ENCODE measurements around the gene FGL2.
"Not testable (repeated sequence)": the region's sequence is repeated elsewhere in the genome, so short reads cannot be mapped to it uniquely, and the experiment has no call there.

Gene FGL2, protein sequence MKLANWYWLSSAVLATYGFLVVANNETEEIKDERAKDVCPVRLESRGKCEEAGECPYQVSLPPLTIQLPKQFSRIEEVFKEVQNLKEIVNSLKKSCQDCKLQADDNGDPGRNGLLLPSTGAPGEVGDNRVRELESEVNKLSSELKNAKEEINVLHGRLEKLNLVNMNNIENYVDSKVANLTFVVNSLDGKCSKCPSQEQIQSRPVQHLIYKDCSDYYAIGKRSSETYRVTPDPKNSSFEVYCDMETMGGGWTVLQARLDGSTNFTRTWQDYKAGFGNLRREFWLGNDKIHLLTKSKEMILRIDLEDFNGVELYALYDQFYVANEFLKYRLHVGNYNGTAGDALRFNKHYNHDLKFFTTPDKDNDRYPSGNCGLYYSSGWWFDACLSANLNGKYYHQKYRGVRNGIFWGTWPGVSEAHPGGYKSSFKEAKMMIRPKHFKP

DNA sequence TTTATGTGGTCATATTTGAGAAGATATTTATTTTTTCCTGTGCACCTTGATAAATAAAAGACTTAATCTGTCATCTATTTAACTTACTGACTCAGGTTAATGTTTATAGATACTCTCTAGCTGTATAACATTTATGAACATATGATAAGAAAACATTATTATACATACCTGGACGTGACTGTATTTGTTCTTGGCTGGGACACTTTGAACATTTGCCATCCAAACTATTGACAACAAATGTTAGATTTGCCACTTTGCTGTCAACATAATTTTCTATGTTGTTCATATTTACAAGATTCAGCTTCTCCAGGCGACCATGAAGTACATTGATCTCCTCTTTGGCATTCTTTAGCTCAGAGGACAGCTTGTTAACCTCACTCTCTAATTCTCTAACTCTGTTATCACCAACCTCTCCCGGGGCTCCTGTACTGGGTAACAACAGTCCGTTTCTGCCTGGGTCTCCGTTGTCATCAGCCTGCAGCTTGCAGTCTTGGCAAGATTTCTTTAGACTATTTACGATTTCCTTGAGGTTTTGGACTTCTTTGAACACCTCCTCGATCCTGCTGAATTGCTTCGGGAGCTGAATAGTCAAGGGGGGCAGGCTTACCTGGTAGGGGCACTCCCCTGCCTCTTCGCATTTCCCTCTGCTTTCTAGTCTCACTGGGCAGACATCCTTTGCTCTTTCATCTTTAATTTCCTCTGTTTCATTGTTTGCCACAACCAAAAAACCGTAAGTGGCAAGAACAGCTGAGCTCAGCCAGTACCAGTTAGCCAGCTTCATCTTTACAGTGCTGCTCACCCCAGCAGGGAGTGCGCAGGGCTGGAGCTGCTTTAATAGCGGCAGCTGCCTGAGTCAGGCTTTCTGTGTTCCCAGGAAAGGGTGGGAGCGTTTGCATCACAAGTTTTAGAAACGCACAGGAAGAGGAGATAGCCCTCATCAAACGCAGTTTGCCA is at the start of gene FGL2:
FGL2 (minus strand) TSS at position 807 of the 954 bp plus-strand sequence; CDS start at position 781, 26 bp downstream.
- DNase-seq = peak; percentile 36

DNA sequence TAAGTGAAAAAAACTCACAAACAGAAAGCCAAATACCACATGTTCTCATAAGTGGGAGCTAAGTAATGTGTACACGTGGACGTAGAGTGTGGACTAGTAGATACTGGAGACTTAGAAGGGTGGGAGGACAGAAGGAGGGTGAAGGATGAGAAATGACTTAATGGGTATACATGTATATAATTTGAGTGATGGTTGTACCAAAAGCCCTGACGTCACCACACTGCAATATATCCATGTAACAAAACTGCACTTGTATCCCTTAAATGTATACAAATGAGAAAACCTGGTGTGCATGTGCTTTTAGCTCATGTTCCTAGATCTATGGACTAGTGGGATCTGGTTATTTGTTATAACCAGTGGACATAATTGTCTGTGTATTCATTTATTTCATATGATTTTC is 48.5 kb upstream of the FGL2 start:
- no peak for DNase-seq

DNA sequence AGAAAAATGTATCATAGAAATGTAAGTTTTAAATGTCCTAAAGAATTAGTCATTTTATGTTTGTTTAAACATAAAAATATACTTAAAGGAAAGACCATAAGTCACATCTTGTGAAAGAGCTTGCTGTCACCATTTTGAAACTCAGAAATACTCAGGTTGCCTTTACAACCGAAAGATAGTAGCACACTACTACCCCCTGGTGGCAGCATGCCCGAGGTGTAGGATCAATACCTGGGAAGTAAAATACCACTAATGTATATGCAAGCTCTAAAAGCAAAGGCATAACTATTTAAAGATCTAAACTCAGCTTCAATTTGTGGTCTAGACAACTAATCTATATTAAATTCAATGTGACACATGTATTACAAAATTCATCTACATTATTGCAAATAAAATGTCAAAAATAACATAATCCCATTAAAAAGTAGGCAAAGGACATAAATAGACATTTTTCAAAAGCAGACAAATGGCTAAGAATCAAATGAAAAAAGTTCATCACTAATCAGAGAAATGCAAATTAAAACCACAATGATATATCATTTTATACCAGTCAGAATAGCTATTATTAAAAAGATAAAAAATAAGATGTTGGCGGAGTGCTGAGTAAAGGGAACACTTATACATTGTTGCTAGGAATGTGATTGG is 47.7 kb upstream of the FGL2 start:
- peak; percentile 89 for DNase-seq

DNA sequence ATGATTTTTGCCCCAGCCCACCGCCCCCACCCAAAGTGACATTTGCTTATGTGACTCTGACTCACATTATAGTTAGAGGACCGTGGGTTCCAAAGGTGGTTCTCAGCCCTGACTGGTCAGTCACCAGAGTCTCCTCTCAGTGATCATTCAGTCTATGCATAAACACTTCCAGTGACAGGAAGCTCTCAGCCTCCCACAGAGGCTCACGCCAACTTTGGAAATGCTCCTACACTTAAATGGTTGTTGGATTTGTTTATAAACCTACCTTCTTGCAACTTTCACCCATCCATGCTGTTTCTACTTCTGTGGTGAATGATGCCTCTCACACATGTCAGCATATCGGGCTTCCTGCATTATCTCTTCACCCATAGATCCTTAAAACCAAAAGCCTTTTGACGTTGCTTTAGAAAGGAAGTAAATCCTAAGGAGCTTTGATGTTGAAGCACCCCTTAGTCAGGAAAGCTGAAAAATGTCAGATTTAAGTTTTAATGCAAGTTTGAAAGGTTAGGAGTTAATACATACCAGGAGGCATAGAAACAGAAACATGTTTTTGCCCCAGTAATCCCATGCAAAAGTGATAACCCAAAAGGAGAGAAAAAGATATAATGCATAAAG is 46.5 kb upstream of the FGL2 start:
- no peak for DNase-seq

DNA sequence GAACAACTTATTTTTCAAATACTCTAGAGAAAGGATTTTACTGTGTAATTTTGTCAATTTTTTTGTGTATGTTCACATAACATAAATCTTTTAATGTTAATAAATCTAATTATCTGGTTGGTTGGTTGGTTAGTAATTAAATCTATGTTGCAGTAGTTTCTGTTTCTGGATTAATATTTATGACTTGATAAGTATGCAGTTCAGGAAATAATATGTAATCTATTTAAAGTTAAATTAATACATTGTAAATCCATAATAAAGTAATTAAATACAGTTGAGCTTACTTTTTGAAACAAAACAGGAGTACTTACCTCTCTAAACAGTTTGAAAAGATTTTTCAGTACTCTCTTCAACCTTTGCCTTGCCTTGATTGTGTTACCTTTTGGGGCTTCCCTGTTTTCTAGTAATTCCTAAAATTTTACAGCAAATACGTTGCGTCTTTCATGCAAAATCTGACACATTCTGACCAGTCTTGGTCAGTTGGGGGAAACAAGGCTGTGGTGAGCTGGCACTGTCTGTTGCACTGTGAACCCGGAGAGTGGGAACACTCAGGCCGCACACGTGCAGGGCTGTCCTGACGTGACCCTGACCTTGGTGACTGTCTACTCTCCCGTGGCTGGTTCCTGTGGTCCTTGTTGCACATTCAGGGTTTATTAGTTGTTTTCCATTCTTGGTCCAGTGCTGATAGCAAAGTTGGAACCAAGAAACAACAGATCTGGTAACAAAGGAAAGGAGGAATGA is 45.6 kb upstream of the FGL2 start:
- no peak for DNase-seq

DNA sequence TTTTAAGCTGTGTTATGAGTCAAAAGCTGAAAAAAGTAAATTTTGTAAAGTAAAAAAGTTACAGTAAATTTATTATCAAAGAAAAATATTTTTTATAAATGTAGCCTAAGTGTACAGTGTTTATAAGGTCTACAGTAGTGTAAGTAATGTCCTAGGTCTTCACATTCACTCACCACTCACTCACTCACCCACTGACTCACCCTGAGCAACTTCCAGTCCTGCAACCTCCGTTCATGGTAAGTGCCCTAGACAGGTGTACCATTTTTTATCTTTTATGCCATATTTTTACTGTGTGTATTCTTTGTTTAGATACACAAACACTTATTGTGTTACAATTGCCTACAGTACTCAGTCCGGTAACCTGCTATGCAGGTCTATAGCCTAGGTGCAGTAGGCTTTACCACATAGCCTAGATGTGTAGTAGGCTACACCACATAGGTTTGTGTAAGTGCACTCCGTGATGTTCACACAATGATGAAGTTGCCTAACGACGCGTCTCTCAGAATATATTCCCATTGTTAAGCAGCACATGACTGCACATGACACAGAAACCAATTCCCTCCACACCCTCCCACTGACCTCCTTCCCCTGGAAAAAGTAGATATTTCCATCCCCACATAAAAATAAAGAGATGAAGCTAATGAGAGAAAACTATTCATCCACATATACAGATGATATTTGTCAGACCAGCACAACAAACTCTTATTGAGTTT is 44.8 kb upstream of the FGL2 start:
- DNase-seq = no peak

DNA sequence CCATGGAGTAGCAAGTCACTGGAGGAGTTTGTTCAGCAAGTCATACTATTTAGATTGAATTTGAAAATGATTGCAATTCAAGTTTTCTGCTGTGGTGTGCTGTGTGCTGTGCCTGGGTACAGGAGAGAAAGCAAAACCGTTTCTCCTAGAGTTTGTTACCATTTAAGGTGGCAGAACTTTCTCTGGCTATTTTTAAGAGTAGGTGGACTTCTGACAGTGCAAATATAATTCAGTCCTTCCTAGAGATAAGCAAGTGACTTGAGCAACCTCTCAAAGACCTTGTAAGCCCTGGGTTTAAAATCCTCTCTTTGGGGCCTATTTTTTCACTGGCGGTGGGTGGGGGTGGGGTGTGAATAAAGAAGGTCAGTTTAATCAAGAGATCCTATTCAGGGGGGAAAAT is 42.9 kb upstream of the FGL2 start:
- no peak for DNase-seq

DNA sequence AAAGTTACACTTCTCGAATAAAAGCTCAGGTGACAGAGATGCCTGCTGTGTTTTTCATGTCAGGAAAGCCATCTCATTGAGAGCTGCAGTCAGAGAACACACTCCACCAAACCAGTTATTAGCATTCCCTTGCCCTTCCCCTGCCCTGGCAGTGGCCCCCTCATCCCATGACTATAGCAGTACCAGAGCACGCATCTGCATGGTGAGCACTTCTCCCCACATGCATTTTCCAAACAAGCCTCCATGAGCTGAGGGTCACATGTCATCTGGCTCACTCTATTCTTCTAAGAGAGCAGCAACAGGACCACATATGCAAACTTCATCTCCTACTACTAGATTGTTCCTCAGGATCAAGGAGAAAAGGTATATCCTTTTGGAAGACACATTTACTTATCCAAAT is 42.4 kb upstream of the FGL2 start:
- no peak for DNase-seq

DNA sequence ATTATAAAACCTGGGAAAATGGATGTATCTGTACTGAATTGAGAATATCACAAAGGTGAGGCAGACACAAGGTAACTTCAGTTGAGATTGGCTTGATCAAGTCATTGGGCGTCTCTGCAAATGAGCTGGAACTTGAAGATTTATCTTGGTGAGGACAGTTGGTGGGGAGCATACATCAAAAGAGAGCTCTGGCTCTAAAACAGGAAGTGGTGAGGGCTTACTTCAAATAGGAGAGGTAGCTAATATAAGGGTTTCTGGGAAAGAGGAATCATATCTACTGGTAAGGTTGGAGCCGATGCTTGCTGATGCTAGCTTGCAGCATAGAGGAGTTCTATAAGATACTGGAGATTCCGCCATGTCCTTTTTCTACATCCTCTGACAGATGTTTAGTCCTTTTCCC is 39.9 kb upstream of the FGL2 start:
- DNase-seq = no peak

DNA sequence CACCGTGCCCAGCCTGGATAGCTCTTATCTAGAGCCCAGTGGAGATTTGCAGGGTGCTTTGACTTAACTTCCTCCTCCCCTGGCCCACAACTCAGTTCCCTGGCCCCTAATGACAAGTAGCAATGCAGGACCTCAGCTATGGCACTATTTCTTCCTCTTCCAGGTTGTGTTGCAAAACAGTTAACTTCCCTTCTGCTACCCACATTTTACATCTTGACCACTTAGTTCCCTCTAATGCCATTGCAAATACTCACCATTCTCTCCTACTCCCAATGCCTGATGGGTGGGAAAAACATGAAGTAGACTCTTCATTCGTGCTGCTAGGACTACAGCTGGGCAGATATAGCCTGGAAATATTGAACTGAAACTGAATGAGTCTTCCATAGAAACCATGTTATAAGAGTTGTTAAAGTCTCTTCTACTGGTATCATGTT is 39.1 kb upstream of the FGL2 start:
- no peak for DNase-seq

DNA sequence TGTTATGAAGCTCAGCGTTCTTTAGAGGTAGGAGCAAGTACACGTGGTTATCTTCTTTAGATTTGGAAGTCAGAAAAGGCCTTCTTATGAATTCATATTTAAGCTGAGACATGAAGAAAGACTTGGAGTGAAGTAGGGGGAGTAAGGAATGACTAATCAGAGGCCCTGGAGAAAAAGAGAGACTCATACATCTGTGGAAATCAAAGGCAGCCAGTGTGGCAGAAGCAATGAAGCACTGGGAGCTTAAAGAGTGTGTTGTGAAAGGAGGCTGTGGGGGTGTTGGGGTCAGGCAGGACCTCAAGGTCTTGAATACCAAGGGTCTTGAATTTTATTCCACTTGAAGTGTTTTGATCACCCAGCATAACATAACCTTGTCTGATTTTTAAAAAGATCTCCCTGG is 35.7 kb upstream of the FGL2 start:
- DNase-seq = no peak

DNA sequence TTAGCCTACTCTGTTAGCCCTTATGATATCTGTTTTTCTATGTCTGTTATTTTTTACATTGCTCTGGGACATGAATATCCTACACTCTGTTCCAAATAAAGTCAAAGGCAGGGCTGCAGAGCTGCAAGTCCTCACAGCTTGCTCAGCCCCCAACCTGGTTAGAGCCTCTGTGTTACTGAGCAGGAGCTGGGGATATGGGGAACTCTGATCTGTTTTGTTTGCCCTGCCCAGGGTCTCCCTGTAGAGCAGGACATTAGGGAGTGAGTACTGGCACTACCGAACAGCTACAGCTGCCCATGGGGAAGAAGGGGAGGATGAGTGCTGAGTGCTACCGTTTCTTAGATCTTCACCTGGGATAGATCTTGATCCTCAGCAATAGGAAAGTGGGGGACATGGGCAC is 32.8 kb upstream of the FGL2 start:
- DNase-seq = no peak

DNA sequence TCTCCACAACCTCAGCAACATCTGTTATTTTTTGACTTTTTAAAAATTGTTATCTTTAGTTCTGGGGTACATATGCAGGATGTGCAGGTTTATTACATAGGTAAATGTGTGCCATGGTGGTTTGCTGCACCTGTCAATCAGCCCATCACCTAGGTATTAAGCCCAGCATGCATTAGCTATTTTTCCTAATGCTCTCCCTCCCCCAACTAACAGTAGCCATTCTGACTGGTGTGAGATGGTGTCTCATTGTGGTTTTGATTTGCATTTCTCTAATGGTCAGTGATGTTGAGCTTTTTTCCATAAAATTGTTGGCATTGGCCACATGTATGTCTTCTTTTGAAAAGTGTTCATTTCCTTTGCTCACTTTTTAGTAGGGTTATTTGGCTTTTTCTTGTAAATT is 29.2 kb upstream of the FGL2 start:
- DNase-seq = not testable (repeated sequence)

DNA sequence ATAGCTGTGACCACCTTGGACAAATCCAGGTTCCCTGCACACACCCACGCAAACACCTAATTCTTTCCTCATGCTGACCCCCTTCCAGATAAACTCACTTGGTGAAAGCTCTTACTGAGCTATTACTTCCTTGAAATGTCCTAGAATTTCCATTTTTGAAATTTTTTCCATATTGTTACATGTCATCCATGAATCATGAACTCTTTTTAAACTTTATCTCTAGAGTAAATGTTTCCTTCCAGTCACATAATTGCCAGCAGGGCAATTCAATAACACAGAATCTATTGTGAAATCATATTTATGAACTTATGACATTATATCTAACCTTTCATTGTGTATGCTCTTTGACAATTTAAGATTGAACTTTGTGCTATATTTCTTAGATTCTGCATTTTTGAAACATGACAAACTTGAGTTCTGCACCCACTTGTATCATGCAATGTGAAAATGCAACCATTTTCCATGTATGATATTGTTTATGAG is 26.8 kb upstream of the FGL2 start:
- DNase-seq = no peak

DNA sequence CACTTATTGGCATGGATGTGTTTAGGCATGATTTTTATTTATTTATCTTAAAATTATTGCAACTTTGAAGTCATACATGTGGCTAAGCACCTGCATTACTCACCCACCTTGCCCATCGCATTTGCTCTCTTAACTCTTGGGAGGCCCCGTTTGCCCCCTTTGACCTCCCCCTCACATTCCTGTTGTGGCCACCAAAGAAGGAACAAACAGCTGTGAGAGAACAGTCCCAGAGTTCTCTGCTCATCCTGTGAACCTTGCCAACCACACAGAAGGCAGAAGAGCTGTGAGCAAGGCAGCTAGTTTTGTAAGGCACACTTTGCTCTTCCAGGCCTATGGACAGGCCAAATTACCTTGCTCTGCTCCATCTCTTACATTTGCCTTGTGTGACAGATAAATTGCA is 23.6 kb upstream of the FGL2 start:
- DNase-seq = no peak

DNA sequence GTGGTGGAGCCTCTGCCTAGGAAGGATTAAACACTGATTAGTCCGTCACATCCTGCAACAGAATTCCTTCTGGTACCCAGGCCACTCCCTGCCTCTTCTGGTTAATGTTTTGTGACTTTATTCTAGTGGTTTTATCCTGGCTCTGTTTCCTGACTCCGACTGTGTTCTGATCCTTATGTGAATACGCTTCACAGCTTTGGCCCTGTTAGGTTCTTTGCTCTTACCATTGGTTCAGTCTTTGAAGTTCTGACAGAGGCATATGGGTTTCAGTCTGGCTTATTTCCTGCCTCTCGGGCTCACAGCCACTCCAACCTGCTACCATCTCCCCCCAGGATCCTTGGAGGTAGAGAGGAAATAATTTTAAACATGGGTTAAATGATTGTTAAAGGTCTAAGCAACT is 23.2 kb upstream of the FGL2 start:
- DNase-seq = no peak

DNA sequence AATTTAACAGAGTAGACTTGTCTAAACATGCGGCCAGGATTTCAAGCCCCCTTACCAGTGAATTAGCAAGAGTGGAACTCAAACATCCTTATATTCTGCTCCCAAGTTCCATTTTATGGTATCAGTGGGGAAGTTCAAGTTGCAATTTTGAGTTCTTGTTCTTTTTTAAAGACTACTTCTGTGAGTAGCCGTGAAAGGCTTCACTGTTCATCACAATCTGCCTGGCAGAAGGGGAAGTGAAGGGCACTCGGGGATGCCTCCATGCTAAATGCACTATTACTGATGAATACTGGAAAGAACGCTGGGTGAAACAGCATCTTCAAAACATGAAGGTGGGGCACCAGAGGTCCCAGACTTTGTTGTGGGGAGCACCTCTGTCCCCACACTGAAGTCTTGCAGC is 22.4 kb upstream of the FGL2 start:
- DNase-seq = no peak

DNA sequence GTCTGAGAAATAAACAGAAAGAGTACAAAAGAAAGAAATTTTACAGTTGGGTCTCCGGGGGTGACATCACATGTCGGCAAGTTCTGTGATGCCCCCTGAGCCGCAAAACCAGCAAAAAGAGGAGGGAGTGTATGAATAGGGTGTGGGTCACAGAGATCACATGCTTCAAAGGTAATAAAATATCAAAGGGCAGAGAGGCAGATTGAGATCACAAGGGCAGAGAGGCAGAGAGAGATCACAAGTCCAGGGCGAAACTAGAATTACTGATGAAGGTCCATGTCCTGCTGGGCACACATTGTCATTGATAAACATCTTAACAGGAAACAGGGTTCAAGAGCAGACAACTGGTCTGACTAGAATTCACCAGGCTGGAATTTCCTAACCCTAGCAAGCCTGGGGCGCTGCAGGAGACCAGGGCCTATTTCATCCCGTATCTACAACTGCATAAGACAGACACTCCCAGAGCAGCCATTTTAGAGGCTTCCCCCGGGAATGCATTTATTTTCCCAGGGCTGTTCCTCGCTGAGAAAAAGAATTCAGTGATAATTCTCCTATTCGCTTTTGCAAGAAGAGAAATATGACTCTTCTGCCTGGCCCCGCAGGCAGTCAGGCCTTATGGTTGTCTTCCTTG is 20.2 kb upstream of the FGL2 start:
- DNase-seq = not testable (repeated sequence)

DNA sequence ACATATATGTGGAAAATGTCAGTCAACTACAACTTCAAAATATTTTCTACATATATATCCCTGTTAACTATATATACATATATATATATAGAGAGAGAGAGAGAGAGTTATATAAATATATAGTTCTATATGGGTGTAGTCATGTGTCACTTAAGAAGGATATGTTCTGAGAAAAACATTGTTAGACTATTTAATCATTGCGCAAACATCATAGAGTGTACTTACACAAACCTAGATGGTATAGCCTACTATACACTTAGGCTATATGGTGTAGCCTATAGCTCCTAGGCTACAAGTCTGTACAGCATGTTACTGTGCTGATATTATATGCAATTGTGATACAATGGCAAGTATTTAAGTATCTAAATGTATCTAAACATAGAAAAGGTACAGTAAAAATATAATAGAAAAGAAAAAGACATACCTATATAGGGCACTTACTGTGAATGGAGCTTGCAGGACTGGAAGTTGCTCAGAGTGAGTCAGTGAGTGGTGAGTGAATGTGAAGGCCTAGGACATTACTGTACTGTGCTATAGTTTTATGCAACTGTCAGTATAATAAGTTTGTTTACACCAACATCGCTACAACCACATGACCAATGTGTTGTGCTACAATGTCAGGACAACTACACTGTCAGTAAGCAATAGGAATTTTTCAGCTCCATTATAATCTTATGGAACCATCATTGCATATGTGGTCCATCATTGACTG is 18.0 kb upstream of the FGL2 start:
- DNase-seq = no peak

DNA sequence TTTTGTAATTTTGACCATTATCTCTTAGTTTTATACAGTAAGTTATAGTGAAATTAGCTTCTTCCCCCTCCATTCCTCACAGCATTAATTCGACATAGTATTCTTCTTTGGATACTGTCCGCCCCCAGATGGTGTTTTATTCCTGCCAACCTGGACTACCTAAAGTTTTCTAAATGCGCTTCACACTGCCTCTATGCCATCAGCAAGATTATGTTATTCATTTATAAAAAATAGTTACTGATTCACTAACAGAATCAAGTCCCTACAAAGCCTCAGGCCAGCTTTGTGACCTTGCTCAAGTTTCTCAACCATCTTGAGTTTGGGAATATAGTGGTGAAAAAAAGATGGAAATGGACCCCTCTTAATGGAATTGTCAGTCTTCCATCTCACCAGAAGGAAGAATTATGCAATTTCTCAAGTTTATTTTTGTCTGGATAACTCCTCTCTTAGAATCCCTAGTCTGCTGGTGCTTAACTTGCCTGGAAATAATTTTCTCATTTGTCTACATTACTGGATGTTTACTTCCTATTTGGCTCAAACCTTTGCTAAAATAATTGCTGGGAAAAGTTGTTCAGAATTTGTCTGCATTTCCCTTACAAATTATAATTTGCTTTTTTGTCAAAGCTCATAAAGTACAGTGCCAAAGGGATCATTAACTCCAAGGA is 16.7 kb upstream of the FGL2 start:
- DNase-seq = no peak

Measured in activated naive CD4-positive, alpha-beta T cell treated with Interleukin-2 at 50 U/mL for 16 hours (primary cell).